Stimulated activated CD4-positive, alpha-beta T cell treated with anti-CD3 and anti-CD28 coated beads, TNF-alpha, amount 100 ng/mL, for 4 hours (primary cell): ENCODE data around the gene FBXO2.

ENCODE experiments used
- DNase-seq, 3 experiments: peaks; one replicate each; pipeline ENCODE4 v3.0.0-alpha.2; 2020; ENCODE audit warnings: low read depth in 3 of 3

Gene FBXO2

GRCh38 chr1:11682287-11682771 lies 28.1 kb upstream of the FBXO2 start:
- no peak for DNase-seq

GRCh38 chr1:11681071-11681771 lies 27.0 kb upstream of the FBXO2 start, which contains the start of gene MAD2L2:
Gene MAD2L2 (minus strand): TSS chr1:11681148. CDS start chr1:11680601, 547 bp downstream.
- peak; percentile 80 to 93 (median 85) for DNase-seq

- no peak for DNase-seq
Observed at GRCh38 chr1:11680270-11681070, 26.2 kb upstream of the FBXO2 start.

- DNase-seq, result no peak
Observed at GRCh38 chr1:11678442-11678841, 24.2 kb upstream of the FBXO2 start.

- DNase-seq, result no peak
Observed at GRCh38 chr1:11676386-11677103, 22.3 kb upstream of the FBXO2 start.

- no peak for DNase-seq
Observed at GRCh38 chr1:11675325-11675724, 21.1 kb upstream of the FBXO2 start.

GRCh38 chr1:11674488-11674887 lies 20.3 kb upstream of the FBXO2 start:
- no peak for DNase-seq

- DNase-seq, result no peak
Observed at GRCh38 chr1:11673089-11673769, 19.0 kb upstream of the FBXO2 start.

GRCh38 chr1:11671544-11672286 lies 17.5 kb upstream of the FBXO2 start:
- no peak for DNase-seq

- DNase-seq, result no peak
Observed at GRCh38 chr1:11671205-11671543, 16.9 kb upstream of the FBXO2 start.

- DNase-seq, result no peak
Observed at GRCh38 chr1:11670747-11671146, 16.5 kb upstream of the FBXO2 start.

GRCh38 chr1:11668516-11668915 lies 14.3 kb upstream of the FBXO2 start:
- DNase-seq, result no peak

- DNase-seq, result peak; percentile 44 to 56 (median 44)
Observed at GRCh38 chr1:11664336-11665065, 10.3 kb upstream of the FBXO2 start.

- DNase-seq, result no peak
Observed at GRCh38 chr1:11661103-11661502, 6.9 kb upstream of the FBXO2 start.

- DNase-seq, result no peak
Observed at GRCh38 chr1:11659748-11660147, 5.5 kb upstream of the FBXO2 start.

GRCh38 chr1:11658542-11658941 lies 4.3 kb upstream of the FBXO2 start:
- no peak for DNase-seq

- DNase-seq, result no peak
Observed at GRCh38 chr1:11657654-11658053, 3.4 kb upstream of the FBXO2 start.

- no peak for DNase-seq
Observed at GRCh38 chr1:11654939-11655808, 945 bp upstream of the FBXO2 start.

- DNase-seq, result no peak
Observed at GRCh38 chr1:11653861-11654136, 430 bp downstream of the FBXO2 start.
